Stimulated activated CD4-positive, alpha-beta T cell treated with anti-CD3 and anti-CD28 coated beads, TNF-alpha, amount 100 ng/mL, for 48 hours (primary cell): ENCODE data around the gene KREMEN2.

Experiments
- DNase-seq, 3 donors: peaks; one replicate each; pipeline ENCODE4 v3.0.0-alpha.2; 2020; ENCODE audit warnings: low read depth in 3 of 3

The KREMEN2 gene

DNA sequence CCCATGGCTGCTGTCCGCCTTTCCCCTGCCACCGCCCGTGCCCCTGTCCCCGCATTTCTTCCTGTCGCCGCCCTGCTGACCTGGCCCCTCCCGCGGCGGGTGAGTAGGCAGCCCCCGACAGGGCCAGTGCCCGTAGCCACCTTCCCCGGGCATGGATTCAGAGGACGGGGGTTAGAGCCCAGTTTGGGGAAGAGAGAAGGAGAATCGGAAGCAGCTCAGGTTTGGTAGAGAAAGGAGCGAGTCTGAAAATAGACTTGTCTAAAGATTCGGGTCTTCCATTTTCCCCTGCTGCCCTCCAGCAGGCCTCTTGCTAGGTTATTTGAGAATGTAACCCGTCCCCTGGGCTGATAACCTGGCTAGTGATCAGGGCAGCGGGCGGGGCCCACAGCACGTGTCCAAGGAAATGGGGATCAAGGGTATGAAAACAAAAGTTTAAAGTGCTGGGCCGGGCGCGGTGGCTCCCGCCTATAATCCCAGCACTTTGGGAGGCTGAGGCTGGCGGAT is 40.8 kb downstream of the KREMEN2 start:
- DNase-seq = no peak

DNA sequence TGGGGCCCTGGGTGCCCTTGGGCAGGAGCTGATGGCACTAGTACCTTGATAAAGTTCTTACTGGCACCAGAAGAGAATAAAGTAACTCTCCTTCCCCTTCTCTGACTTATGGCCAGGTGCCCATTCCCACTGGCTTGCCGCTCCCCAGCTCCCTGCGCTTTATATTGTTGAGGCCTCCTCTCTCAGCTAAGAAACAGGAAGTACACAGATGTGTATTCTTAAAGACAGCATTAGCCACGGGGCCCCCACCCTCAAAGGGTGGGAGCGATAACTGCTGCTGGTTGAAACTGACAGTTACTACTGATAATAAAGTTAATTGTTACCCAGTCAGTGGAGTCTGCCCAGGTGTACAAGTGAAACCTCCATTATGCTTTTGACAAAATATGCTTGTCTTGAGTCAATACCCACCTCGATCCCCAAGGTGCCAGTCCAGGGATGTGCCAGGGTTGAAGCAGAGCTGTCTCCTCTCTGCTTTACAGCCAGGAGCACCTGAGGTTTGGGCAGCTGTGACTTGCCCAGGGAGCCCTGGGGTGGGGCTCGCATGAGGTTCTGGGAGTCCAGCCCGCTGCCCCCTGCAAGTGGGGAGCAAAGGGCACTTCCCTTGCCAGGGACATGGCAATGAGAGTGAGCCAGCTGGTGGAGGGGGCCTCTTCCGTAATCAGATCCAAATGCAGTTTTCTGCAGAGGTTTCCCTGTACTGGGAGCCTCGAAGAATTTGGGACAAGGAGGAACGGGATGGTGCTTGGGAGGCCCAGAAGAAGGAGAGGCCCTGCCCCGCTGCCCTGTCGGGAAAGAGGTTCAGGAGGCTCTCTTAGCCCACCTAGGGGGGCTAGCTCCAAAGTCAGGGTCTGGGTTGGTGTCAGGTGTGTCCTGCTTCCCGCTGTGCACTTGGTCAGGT is 43.2 kb downstream of the KREMEN2 start:
- no peak for DNase-seq

DNA sequence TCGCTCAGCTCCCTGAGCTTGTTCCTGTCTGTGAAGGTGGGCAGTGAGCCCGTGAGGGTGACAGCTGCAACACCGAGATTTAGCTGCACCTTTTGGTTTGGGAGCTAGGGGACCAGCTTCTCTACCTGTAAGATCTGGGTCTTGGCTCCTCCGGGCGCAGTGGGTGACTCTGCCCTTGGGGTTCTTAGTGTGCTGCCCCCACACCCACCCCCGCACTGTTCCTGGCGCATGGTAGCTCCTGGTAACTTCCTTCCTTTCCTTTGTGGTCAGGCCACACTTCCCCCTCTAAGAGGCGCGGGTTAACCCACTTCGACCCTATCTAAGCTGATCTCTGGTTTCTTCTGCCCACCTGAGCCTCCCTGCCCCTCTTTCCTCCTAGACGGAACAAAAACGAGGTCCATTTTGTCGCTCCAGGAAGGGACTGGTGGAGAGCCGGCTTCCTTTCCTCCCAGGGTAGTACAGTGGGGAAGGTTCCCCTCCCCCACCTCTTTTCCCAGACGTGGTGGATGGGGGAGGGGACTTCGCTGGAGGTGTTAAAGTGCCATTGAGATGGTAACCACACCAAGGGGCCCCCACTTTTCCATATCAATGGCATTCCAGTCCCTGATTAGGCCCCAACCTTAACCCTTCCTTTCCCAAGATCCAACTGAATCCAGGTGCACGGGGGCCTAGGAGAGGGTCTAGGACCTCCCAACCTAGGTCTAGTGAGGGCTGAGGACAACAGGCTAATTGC is 44.0 kb downstream of the KREMEN2 start:
- DNase-seq = no peak

DNA sequence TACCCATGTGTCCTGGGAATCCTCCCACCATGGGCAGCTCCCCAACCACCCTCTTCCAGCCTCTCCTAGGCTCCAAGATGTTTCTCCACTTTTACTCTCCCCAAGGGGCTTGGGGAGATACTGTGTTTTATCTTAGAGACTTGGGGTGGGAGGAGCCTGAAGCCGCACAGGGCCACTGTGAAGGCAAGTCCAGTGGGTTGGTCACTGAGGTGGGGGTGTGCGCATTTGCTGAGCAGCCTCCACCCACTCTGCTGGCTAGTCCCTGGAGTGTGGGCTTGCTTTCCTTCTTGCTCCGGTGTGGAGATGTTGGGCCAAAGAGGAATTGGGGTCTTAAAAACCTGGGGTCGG is 44.6 kb downstream of the KREMEN2 start:
- DNase-seq = no peak

DNA sequence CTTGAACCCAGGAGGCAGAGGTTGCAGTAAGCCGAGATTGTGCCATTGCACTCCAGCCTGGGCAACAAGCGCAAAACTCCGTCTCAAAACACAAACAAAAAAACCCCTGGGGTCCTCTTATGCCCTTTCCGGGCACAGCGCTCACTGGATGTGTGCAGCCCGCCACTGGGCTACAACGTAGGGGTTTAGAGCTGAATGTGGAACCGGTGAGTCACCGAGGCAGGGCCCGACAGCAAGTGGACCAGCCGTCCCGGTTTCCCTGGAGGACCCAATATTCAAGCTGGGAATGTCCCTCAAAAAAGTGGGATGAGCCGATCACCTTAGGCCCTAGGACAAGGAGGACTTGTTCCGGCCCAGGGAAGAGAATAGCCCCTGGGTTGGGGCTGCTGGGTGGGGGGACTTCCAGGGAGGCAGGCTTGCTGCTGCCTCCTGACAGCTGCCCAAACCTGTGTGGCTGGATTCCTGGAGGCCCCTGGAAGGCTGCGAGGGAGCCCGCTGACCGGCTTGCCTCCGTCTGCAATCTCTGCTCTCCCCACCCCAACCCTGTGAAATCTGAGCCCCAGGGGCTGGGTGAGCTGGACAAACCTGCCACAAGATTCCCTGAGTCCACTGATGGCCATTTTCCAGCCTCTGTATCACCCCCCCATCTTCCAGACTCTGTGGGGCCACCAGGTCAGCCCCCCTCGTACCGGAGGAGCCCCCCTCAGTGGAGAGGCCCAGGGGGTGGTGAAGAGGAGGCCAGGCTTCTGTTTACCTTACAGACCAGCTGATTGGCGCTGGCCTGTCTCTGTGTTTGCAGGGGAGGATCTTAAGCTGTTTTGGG is 45.7 kb downstream of the KREMEN2 start:
- DNase-seq = no peak

GRCh38 chr16:3010510-3010909 is 46.4 kb downstream of the KREMEN2 start:
- no peak for DNase-seq

- DNase-seq = no peak
Measured at GRCh38 chr16:3012246-3012645, 48.2 kb downstream of the KREMEN2 start.

- no peak for DNase-seq
Measured at GRCh38 chr16:3012828-3013420, 48.8 kb downstream of the KREMEN2 start, which contains the start of gene CLDN9. Gene CLDN9, plus strand, starts transcription at chr16:3012923. Its CDS starts 440 bp downstream, at chr16:3013363.

GRCh38 chr16:3013491-3013951 is 49.4 kb downstream of the KREMEN2 start:
- no peak for DNase-seq

DNA sequence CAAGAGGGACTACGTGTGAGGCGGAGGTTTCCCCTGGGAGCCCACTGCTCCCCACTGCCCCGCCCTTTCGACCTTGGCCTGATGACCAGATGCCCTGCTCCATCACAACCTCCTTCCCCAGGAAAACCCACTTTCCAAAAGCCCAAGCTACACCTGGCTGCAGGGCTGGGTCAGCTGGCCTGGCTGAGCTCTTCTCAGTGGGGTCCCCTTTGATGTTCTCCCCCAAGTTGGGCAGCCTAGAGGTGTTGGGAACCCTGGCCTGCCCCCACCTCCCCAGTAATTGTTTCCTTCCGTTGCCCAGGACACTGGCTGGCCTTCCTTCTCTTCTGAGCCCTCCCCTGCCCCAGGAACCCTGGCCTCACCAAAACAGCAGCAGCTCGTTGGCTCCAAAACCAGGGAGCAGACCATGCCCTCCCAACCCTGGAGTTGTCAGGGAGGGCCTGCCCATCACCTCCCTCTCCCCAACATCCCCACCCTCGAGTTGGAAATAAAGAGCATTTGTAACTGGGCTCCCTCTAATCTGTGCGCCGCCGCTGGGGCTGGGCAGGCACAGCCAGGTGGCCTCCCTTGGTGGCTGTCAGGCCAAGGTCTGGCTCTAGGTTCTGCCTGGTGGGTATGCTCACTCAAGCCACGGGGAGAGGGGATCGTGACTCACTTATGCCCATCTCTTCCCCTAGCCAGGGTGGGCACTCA is 50.1 kb downstream of the KREMEN2 start:
- no peak for DNase-seq

DNA sequence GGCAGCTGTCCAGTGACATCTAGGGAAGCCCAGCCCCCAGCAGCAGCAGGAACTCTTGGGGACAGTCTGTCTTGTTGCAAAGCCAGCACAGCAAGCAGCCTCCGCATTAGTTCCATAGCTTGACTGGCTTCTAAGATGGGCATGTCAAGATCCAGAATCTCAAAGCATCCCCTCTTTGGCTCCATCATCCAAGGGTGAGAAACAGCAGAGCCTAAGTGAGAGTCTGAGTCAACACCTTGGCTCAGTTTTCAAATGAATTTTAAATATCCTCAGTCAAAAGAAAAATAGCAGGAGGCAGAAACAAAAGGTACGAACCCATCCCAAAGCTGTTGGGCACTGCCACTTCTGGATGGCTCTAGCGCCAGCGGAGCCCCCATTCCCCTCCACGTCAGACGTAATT is 50.9 kb downstream of the KREMEN2 start:
- no peak for DNase-seq

DNA sequence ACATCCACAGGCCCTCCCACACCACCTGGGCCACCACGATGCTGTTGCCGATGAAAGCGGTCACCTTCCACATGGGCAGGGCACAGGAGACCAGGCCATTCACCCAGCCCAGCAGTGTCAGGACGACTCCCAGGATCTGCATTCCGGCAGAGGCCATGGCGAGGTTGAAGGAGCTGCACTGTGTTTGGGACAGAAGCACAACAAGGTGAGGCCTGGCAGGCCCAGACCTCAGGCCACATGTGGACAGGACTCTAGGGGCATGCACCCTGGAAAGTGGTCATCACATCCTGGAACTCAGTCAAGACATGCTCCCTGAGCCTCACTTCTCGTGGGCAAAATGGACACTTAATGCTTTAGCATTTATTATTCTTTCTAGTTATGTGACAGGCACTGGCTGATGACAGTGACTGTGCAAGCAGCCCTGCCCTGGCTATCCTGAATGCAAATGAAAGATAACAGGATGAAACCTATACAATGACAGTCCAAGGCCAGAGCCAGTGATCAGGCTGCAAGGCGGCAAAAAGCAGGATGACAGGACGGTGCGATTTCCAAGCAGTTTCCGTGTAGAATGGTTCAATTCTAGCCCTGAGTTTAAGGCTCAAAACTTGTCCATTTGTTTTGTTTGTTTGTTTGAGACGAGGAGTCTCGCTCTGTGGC is 51.9 kb downstream of the KREMEN2 start:
- DNase-seq = no peak

DNA sequence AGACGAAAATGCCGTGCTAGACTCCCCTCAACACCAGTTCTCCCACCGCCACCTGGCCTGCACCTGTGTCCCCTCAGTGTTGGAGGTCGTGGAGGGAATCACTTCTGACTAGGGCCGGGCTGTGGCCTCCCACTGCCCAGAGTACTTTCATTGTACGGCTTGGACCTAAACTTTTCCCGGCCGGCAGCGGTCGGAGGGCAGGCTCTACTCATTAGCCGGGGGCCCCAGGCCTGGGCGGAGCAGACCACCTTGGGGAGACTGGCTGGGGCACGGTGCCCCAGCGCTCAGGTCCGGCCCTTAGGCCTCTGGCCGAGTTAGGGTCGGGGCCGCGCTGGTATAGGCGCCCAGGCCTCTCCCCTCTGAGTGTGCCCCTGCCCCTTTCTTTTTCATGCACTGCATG is 53.3 kb downstream of the KREMEN2 start:
- no peak for DNase-seq
